Activated CD8-positive, alpha-beta memory T cell treated with anti-CD3 and anti-CD28 coated beads for 1 hour (primary cell): Measurements from ENCODE around the gene OTOP1.
"Not testable (repeated sequence)": the region's sequence is repeated elsewhere in the genome, so short reads cannot be mapped to it uniquely, and the experiment has no call there.

ENCODE experiments used
- DNase-seq, 2 donors: peaks; one replicate each; pipeline ENCODE4 v3.0.0-alpha.2; 2020; ENCODE audit warnings: low read depth in 1 of 2; ENCODE audit errors: extremely low read depth in 1 of 2

OTOP1 gene

GRCh38 chr4:4165701-4166392, 60.9 kb downstream of the OTOP1 start:
- not testable (repeated sequence) for DNase-seq

GRCh38 chr4:4164532-4165173, 62.1 kb downstream of the OTOP1 start:
- not testable (repeated sequence) for DNase-seq

DNA sequence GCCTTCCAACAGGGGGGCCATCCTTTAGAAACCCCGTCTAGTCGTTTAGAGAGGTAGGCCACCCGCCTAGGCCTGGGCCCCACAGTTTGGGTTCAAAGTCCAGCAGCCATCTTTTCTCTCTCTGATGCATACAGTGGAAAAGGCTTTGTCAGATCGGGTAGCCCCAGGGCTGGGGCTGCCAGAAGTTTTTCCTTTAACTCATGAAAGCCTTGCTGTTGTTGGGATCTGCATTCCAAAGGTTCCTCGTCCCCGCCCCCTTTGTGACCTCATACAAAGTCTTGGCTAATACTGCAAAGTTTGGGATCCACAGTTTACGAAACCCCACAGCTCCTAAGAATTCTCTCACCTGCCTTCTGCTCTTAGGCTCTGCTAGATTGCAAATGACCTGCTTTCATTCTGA, 64.5 kb downstream of the OTOP1 start:
- not testable (repeated sequence) for DNase-seq

GRCh38 chr4:4160956-4161665, 65.6 kb downstream of the OTOP1 start:
- DNase-seq: not testable (repeated sequence)

- DNase-seq: not testable (repeated sequence)
Measured at GRCh38 chr4:4145622-4146021, 81.1 kb downstream of the OTOP1 start.

GRCh38 chr4:4143376-4143775, 83.4 kb downstream of the OTOP1 start:
- DNase-seq: not testable (repeated sequence)

DNA sequence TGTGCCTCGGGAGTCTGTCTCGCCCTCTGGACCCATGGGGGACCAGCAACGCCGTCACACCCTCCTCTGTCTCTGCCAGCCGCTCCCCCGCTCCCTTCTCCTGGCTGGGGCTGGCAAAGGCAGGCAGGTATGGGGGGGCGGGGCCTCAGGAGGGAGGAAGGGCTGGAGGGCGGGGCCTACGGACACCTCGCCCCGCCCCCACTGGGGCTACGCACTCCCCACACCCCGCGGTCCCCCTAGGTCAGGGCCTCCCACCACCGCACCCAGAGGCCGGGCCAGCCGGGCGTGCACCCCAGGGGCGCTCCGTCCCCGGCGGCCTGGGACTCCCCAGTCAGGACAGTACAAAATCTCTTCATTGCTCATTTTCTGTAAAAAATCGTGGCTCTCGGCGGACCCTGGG, 84.0 kb downstream of the OTOP1 start:
- DNase-seq: not testable (repeated sequence)

DNA sequence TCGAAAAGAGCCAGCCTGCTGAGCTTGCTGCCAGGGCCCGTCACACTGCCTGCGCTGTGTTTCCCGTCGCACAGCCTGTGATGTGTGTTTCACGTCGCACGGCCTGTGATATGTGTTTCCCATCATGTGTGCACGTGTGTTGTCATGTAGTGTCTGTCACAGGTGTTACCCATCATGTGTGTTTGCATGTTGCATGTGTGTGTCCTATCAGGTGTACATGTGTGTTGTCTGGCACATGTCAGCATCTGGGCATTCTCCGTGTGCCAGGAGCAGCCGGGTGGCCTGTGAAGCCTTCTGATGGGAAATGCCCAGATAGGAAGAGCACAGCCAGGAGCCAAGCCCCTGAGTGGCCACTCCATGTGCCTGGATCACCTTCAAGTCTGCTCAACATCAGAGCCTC, 85.5 kb downstream of the OTOP1 start:
- not testable (repeated sequence) for DNase-seq
